ENCODE results near the gene MYOG.

GRCh38 chr1:203096566-203096965 lies 10.8 kb upstream of the MYOG start:
- no peak for TF ChIP-seq POLR2A (IDR thresholded peaks at IDR 0.05; ENCODE audit: low read depth, low read length)
- TF ChIP-seq POLR2AphosphoS5 (IDR thresholded peaks at IDR 0.05; ENCODE audit: low read depth, low read length): no peak
- no peak for TF ChIP-seq PAX5 (IDR thresholded peaks at IDR 0.05; ENCODE audit: insufficient read depth, low read length, severe bottlenecking)
- TF ChIP-seq SPI1 (IDR thresholded peaks at IDR 0.05; ENCODE audit: low read depth, low read length): no peak
- no peak for TF ChIP-seq POU2F2 (IDR thresholded peaks at IDR 0.05; ENCODE audit: low read depth, low read length)
- no peak for TF ChIP-seq TAF1 (IDR thresholded peaks at IDR 0.05; ENCODE audit: low read depth, low read length)
